H1 (cell line): ENCODE data around the gene PTBP3. TPM values are rescaled to one million over a fixed set of nuclear protein-coding genes. Genes with fewer than 3 reads are reported as not detected.

Experiments used
- CEBPB ChIP-seq: IDR thresholded peaks from 2 replicates; pipeline ENCODE4 v1.6.1; 2012; ENCODE audit warnings: low read depth, low read length
- POU5F1 ChIP-seq: IDR thresholded peaks from 2 replicates; pipeline ENCODE4 v1.6.1; 2011; ENCODE audit warnings: low read depth, mild to moderate bottlenecking, low read length, moderate library complexity
- TAF7 ChIP-seq: optimal IDR thresholded peaks from 2 replicates; pipeline ENCODE3; 2011; ENCODE audit warnings: low read depth, mild to moderate bottlenecking, inconsistent platforms, low read length, moderate library complexity, borderline replicate concordance
- ZNF274 ChIP-seq: IDR thresholded peaks from 2 replicates; pipeline ENCODE4 v1.7.0; 2012; ENCODE audit warnings: low read length, borderline replicate concordance; ENCODE audit errors: extremely low read depth
- polyA plus RNA-seq, 7 experiments: library from polyadenylated mRNA; depleted of rRNA in 3 of 7; stranded (reverse) in 5 of 7; unstranded in 2 of 7; fragments of >200 nt in 5 of 7; fragments of 200-250 nt in 2 of 7; gene quantifications; 1 replicate in 5 of 7; 2 replicates in 1 of 7; 4 replicates in 1 of 7; pipeline versions ENCODE4 v1.2.1 to v1.2.3, GENCODE V29; 2011 to 2013; ENCODE audit warnings: missing spikeins in 2 of 7, mixed read lengths in 2 of 7
- total RNA-seq: library from RNA; stranded (reverse); fragmentation: NEBNext Ultra II Directional; extraction: Animal tissue kit (Norgen Biotek cat#: 25700); gene quantifications from 2 replicates; pipeline ENCODE4 v1.2.1, GENCODE V29; 2021

The PTBP3 gene
- total and polyA plus RNA-seq, 2 of the 8 experiments (the other 6 are each of a cell fraction or from before 2014, with no cell fraction given): 51.0 to 124 TPM

GRCh38 chr9:112173489-112174221, 159.8 kb downstream of the PTBP3 start (continued):
- TF ChIP-seq TAF7 (no peak), CEBPB (no peak), ZNF274 (no peak), POU5F1 (no peak)
